BJ (cell line): Measurements from ENCODE around the gene KREMEN2. TPM values are rescaled to one million over a fixed set of nuclear protein-coding genes. Genes with fewer than 3 reads are reported as not detected.

Experiments
- CTCF ChIA-PET: fragments of 350-600 bp; formaldehyde crosslinking; extraction: SDS; loops from one replicate; lab custom pipeline; 2021; ENCODE audit warnings: antibody characterized with exemption, inconsistent platforms; lab: Yijun Ruan, JAX
- POLR2A ChIA-PET: fragments of 300-600 bp; sonication (Branson Sonifier 250); formaldehyde crosslinking; extraction: SDS; loops from one replicate; lab custom pipeline; 2021; ENCODE audit warnings: antibody characterized with exemption; lab: Charles Lee
- DNase-seq: peaks from one replicate; pipeline ENCODE4 v3.0.0-alpha.2; 2011; ENCODE audit warnings: low read depth
- H3K27me3 ChIP-seq: 2 replicates; pipeline ENCODE4 v1.6.0; 2011; ENCODE audit warnings: low read length; ENCODE audit not compliant: control insufficient read depth, insufficient read depth
- H3K36me3 ChIP-seq: 2 replicates; pipeline ENCODE4 v1.5.1; 2011; ENCODE audit warnings: low read length; ENCODE audit not compliant: control insufficient read depth, insufficient read depth
- H3K4me3 ChIP-seq: 2 replicates; pipeline ENCODE4 v1.5.1; 2011; ENCODE audit warnings: low read depth, mild to moderate bottlenecking, control low read depth, low read length
- CTCF ChIP-seq: IDR thresholded peaks from 2 replicates; pipeline ENCODE4 v1.5.1; 2011; ENCODE audit warnings: low read depth, mild to moderate bottlenecking, control low read depth, inconsistent platforms, low read length, moderate library complexity; ENCODE audit not compliant: insufficient read depth
- polyA plus RNA-seq: library from polyadenylated mRNA; depleted of rRNA; stranded (reverse); fragments of >200 nt; gene quantifications from 2 replicates; pipeline ENCODE4 v1.2.3, GENCODE V29; 2011

The KREMEN2 gene
- polyA plus RNA-seq, 1 experiment = not detected

- Histone ChIP-seq H3K4me3 (no peak overlapping the region), H3K27me3 (no peaks in the 10 kb centered on the region), H3K36me3 (no peaks in the 10 kb centered on the region; the same call in 1 of the 2 replicates)
- ChIA-PET POLR2A (no interaction called here), CTCF (interaction anchor here (1.0 kb wide), 1 partner anchor 11 kb away, joined by 5 read pairs; no protein-coding TSS in a partner anchor)
- no peak for TF ChIP-seq CTCF
- no peak for DNase-seq
These were observed 9.0 kb downstream of the KREMEN2 start for GRCh38 chr16:2973093-2973492.

GRCh38 chr16:2973605-2974318, 9.7 kb downstream of the KREMEN2 start:
- DNase-seq = no peak
- ChIA-PET POLR2A (no interaction called here), CTCF (interaction anchor here (1.0 to 1.1 kb wide), 2 partner anchors 12 to 58 kb away, joined by 3 to 5 read pairs; no protein-coding TSS in a partner anchor)
- TF ChIP-seq CTCF = no peak
- no peaks in the 10 kb centered on the region for H3K27me3 ChIP-seq
- no peak overlapping the region for H3K4me3 ChIP-seq
- no peaks in the 10 kb centered on the region; the same call in 1 of the 2 replicates for H3K36me3 ChIP-seq

- no peak for DNase-seq
- Histone ChIP-seq H3K36me3 (no peaks in the 10 kb centered on the region; the same call in 1 of the 2 replicates), H3K4me3 (no peak overlapping the region), H3K27me3 (no peaks in the 10 kb centered on the region)
- POLR2A ChIA-PET = no interaction called here
- no peak for TF ChIP-seq CTCF
- CTCF ChIA-PET = interaction anchor here (1.0 to 1.1 kb wide), 4 partner anchors 12 to 135 kb away, joined by 3 to 5 read pairs (median 4); no protein-coding TSS in a partner anchor
These were observed 10.4 kb downstream of the KREMEN2 start for GRCh38 chr16:2974319-2975056.

GRCh38 chr16:2975161-2975795, 11.2 kb downstream of the KREMEN2 start:
- Histone ChIP-seq H3K27me3 (no peaks in the 10 kb centered on the region), H3K36me3 (no peaks in the 10 kb centered on the region; the same call in 1 of the 2 replicates), H3K4me3 (no peak overlapping the region)
- CTCF ChIA-PET = interaction anchor here (1.0 to 1.1 kb wide), 2 partner anchors 13 to 136 kb away, joined by 3 to 4 read pairs; no protein-coding TSS in a partner anchor
- POLR2A ChIA-PET = no interaction called here
- no peak for DNase-seq
- no peak for TF ChIP-seq CTCF
